Thymus (tissue), 11 donors: ENCODE data around the gene CLDN7. TPM values are rescaled to one million over a fixed set of nuclear protein-coding genes. Genes with fewer than 3 reads are reported as not detected.

ENCODE experiments used
- DNase-seq, 9 donors: peaks; one replicate each; pipeline ENCODE4 v3.0.0-alpha.2; 2013; ENCODE audit warnings: low spot score in 9 of 9, low read depth in 6 of 9, missing footprints in 1 of 9
- H3K27ac ChIP-seq, 2 donors: one replicate each; pipeline ENCODE4 v1.5.1; 2013; ENCODE audit warnings: control low read depth in 1 of 2, low read depth in 1 of 2, low read length in 1 of 2, mild to moderate bottlenecking in 1 of 2, moderate library complexity in 1 of 2
- H3K27me3 ChIP-seq, 2 donors: one replicate each; pipeline ENCODE4 v1.5.1; 2013; ENCODE audit warnings: low read length in 1 of 2; ENCODE audit not compliant: control insufficient read depth in 2 of 2, insufficient read depth in 1 of 2
- H3K36me3 ChIP-seq, 2 donors: one replicate each; pipeline ENCODE4 v1.5.1; 2013; ENCODE audit warnings: low read length in 1 of 2, mild to moderate bottlenecking in 1 of 2, moderate library complexity in 1 of 2; ENCODE audit not compliant: control insufficient read depth in 2 of 2, insufficient read depth in 2 of 2
- H3K4me1 ChIP-seq, 2 donors: one replicate each; pipeline ENCODE4 v1.5.1; 2013; ENCODE audit warnings: low read length in 2 of 2; ENCODE audit not compliant: control insufficient read depth in 2 of 2, insufficient read depth in 2 of 2
- H3K4me3 ChIP-seq, 2 donors: one replicate each; pipeline ENCODE4 v1.5.1; 2013; ENCODE audit warnings: low read length in 2 of 2, control low read depth in 1 of 2, mild to moderate bottlenecking in 1 of 2
- H3K9me3 ChIP-seq, 2 donors: one replicate each; pipeline ENCODE4 v1.5.1; 2013; ENCODE audit warnings: low read length in 1 of 2, mild to moderate bottlenecking in 1 of 2; ENCODE audit not compliant: control insufficient read depth in 2 of 2, insufficient read depth in 1 of 2
- WGBS: extraction: QIAGEN DNeasy Blood & Tissue Kit; methylation state at CpG from one replicate; pipeline ENCODE4 v1.1.7; 2013; 5-methylcytosine and 5-hydroxymethylcytosine counted together
- polyA plus RNA-seq: library from polyadenylated mRNA; stranded (reverse); fragments of 200-250 nt; gene quantifications from one replicate; pipeline ENCODE4 v1.2.3, GENCODE V29; 2013
- total RNA-seq: library from RNA; stranded (reverse); fragments of 120-200 nt; gene quantifications from one replicate; pipeline ENCODE4 v1.2.4, GENCODE V29; 2013
- donor health status: healthy.

CLDN7 gene
- total and polyA plus RNA-seq, 2 donors: 6.3 to 34.9 TPM

DNA sequence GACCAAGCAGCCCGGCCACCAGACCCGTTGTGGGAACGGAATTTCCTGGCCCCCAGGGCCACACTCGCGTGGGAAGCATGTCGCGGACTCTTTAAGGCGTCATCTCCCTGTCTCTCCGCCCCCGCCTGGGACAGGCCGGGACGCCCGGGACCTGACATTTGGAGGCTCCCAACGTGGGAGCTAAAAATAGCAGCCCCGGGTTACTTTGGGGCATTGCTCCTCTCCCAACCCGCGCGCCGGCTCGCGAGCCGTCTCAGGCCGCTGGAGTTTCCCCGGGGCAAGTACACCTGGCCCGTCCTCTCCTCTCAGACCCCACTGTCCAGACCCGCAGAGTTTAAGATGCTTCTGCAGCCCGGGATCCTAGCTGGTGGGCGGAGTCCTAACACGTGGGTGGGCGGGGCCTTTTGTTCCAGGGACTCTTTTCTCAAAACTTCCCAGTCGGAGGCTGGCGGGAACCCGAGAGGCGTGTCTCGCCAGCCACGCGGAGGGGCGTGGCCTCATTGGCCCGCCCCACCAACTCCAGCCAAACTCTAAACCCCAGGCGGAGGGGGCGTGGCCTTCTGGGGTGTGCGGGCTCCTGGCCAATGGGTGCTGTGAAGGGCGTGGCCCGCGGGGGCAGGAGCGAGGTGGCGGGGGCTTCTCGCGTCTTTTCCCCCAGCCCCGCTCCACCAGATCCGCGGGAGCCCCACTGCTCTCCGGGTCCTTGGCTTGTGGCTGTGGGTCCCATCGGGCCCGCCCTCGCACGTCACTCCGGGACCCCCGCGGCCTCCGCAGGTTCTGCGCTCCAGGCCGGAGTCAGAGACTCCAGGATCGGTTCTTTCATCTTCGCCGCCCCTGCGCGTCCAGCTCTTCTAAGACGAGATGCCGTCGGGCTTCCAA lies 19.0 kb upstream of the CLDN7 start, which contains the start of gene SLC2A4:
TSS of gene SLC2A4 (plus strand) at position 645 of the 879 bp plus-strand sequence. CDS start at position 862, 217 bp downstream.
- no peaks in the 10 kb centered on the region for H3K36me3 ChIP-seq
- H3K9me3 ChIP-seq: peaks cover 0 to 13% of the 10 kb centered on the region in 2 donors
- H3K27me3 ChIP-seq: peaks cover 33 to 70% of the 10 kb centered on the region in 2 donors
- WGBS: 1% methylated on average over 71 of the region's 71 CpGs
- H3K27ac ChIP-seq: peak within 1 kb of the TSS; percentile 46 to 68
- H3K4me3 ChIP-seq: peak within 1 kb of the TSS; percentile 27 to 35
- H3K4me1 ChIP-seq: peaks cover 19 to 24% of the 10 kb centered on the region in 2 donors
- DNase-seq: peak in 7 of 9 donors; percentile 58 to 89 (median 77)

GRCh38 chr17:7280519-7281073 lies 18.3 kb upstream of the CLDN7 start:
- Histone ChIP-seq H3K27ac (peak overlapping the region; percentile 46 to 68), H3K9me3 (peaks cover 0 to 13% of the 10 kb centered on the region in 2 donors), H3K27me3 (peaks cover 28 to 66% of the 10 kb centered on the region in 2 donors), H3K4me1 (peaks cover 19 to 24% of the 10 kb centered on the region in 2 donors), H3K36me3 (no peaks in the 10 kb centered on the region), H3K4me3 (peak overlapping the region; percentile 27 to 35)
- DNase-seq: peak; percentile 60 to 90 (median 79)
- WGBS: 1% methylated on average over 29 of the region's 29 CpGs

DNA sequence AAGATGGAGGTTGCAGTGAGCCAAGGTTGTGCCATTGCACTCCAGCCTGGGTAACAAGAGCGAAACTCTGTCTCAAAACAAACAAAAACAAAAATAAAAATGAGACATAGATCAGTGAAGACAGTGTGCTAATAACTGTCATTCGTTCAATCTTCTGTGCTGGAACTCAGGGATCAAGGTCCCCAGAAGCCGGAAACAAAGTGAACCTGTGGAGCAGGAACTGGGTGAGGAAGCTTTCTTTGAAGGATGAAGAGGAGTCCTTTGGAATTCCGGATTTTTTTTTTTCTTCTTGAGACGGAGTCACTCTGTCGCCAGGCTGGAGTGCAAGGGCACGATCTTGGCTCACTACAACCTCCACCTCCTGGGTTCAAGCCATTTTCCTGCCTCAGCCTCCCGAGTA lies 17.2 kb upstream of the CLDN7 start:
- Histone ChIP-seq H3K9me3 (peaks cover 0 to 13% of the 10 kb centered on the region in 2 donors), H3K27ac (no peak overlapping the region)

GRCh38 chr17:7266784-7267183 lies 4.5 kb upstream of the CLDN7 start:
- peaks cover 0 to 3% of the 10 kb centered on the region in 2 donors for H3K9me3 ChIP-seq
- no peaks in the 10 kb centered on the region for H3K36me3 ChIP-seq
- no peak overlapping the region for H3K27ac ChIP-seq
- no peak overlapping the region for H3K4me3 ChIP-seq
- H3K4me1 ChIP-seq: peaks cover 8 to 20% of the 10 kb centered on the region in 2 donors
- WGBS: 90% methylated on average over 1 of the region's 1 CpG
- no peak for DNase-seq
- peaks cover 19 to 72% of the 10 kb centered on the region in 2 donors for H3K27me3 ChIP-seq

More for the DNA sequence above, 17.2 kb upstream of the CLDN7 start:
- Histone ChIP-seq H3K27me3 (peaks cover 28 to 56% of the 10 kb centered on the region in 2 donors), H3K4me3 (no peak overlapping the region), H3K36me3 (no peaks in the 10 kb centered on the region), H3K4me1 (peaks cover 19 to 24% of the 10 kb centered on the region in 2 donors)
- DNase-seq: no peak
- WGBS: 97% methylated on average over 8 of the region's 8 CpGs

DNA sequence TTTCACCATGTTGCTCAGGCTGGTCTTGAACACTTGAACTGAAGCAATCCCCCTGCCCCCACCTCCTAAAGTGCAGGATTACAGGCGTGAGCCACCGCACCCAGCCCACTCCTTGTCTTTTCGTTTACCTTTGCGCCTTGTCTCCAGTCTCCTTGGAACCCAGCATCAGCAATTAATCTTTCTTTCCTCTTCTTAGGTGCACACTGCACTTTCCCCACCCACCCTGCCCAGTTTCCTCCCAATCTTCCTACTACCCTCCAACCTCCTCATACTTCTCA lies 1.5 kb upstream of the CLDN7 start:
- Histone ChIP-seq H3K4me3 (no peak overlapping the region), H3K27me3 (peaks cover 39 to 80% of the 10 kb centered on the region in 2 donors), H3K27ac (no peak overlapping the region), H3K9me3 (peaks cover 0 to 3% of the 10 kb centered on the region in 2 donors), H3K36me3 (peaks cover 12 to 13% of the 10 kb centered on the region in 2 donors), H3K4me1 (peaks cover 15 to 31% of the 10 kb centered on the region in 2 donors)
- no peak for DNase-seq
- WGBS: 40% methylated on average over 4 of the region's 4 CpGs

DNA sequence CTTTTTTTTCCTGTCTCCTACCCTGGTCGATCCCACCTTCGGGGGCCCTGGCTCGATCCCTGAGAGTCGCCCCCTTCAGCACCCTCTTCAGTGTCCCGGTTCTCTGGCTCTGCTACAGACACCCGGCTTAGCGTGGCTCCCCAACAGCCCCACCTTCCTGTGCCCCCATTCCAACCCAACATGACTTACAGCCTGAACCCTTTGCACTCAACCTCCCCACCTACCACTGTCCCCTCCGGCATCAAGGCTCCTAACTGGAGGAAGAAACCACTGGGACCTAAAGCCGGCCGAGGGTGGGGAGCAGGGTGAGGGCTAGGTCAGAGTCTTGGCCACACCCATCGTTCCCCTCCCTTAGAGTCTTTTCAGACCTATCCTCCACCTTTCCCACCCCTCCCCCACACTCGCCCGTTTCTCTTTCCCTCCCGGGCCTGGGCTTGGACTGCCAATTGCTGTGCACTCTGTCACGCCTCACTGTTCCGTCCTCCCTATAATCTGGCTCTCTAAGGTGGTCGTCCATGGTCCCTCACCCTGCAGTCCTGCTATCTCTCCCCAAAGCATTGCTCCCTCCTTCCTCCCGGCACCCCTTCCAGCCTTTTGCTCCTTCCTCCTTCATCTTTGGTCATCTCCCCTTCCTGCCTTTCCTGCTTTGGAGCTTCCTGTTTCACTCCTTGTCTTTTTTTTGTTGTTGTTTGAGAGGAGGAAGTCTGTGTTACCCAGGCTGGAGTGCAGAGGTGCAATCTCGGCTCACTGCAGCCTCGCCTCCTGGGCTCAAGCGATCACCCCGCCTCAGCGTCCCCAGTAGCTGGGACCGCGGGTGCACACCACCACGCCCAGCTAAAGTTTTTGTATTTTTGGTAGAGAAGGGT lies 890 bp upstream of the CLDN7 start:
- DNase-seq: peak in 1 of 9 donors; percentile 8
- Histone ChIP-seq H3K36me3 (peaks cover 17 to 18% of the 10 kb centered on the region in 2 donors), H3K4me3 (peak overlapping the region in 1 of 2 donors; percentile 18), H3K27ac (peak overlapping the region in 1 of 2 donors; percentile 60), H3K27me3 (peaks cover 39 to 76% of the 10 kb centered on the region in 2 donors), H3K9me3 (peaks cover 0 to 3% of the 10 kb centered on the region in 2 donors), H3K4me1 (peaks cover 15 to 31% of the 10 kb centered on the region in 2 donors)
- WGBS: 6% methylated on average over 26 of the region's 26 CpGs

DNA sequence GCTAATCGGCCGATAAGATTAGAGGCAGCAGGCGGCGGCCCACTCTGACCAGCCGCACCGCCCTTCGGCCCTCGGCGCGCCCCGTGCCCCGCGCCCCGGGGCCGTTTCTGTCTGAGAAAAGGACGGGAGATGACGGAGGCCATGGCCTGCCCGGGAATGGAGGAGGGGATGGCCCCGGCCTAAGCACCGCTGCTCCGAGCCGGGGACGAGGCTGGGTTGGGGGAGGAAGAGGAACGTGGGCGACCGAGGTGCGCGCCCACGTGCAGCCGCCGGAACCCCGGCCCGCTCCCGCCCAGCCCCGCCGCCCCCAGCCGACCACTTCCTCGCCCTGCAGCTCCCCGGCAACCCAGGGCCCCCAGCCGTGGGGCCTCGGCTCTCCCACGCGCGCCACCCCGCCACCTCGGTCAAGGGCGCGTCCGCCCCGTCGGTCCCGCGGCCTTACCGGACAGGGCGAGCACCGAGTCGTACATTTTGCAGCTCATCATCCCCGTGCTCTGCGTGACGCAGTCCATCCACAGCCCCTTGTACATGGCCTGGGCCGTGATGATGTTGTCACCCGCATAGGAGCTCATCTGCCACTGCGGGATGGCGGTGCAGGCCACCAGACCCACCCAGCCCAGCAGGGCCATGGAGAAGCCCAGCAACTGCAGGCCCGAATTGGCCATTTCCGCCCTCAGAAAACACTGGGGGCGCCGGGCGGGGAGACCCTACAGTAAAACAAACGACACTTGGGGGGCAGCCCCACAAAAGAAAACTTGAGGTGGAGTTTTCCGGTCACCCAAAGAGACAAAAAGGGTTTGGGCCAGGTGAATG lies 693 bp downstream of the CLDN7 start:
- DNase-seq: peak in 1 of 9 donors; percentile 30
- 9% methylated on average over 71 of the region's 71 CpGs for whole genome bisulfite sequencing
- H3K27ac ChIP-seq: peak overlapping the region in 1 of 2 donors; percentile 25

More for the DNA sequence above, 693 bp downstream of the CLDN7 start:
- Histone ChIP-seq H3K27me3 (peaks cover 39 to 64% of the 10 kb centered on the region in 2 donors), H3K9me3 (peaks cover 0 to 7% of the 10 kb centered on the region in 2 donors), H3K4me1 (peaks cover 15 to 31% of the 10 kb centered on the region in 2 donors), H3K36me3 (peaks cover 28 to 30% of the 10 kb centered on the region in 2 donors), H3K4me3 (peak overlapping the region; percentile 8 to 45)
